Left lung (tissue), 10 donors: Measurements from ENCODE around the gene UVRAG. TPM values are rescaled to one million over a fixed set of nuclear protein-coding genes. Genes with fewer than 3 reads are reported as not detected.

Source experiments
- ATAC-seq: fragments of 200-7000 bp; cut with Tn5 transposase; one replicate; pipeline ENCODE4 v1.9.1; 2020; ENCODE audit warnings: moderate library complexity
- DNase-seq, 4 donors: peaks; one replicate each; pipeline ENCODE4 v3.0.0-alpha.2; 2013 to 2020
- H3K27ac ChIP-seq, 2 donors: fragments of 200-600 bp; sonication (generic) in 1 of 2; one replicate each; pipeline versions ENCODE4 v1.5.0 to v1.8.0; 2020 to 2021
- H3K27me3 ChIP-seq, 2 donors: fragments of 200-600 bp; sonication (generic) in 1 of 2; one replicate each; pipeline versions ENCODE4 v1.5.0 to v1.8.0; 2020 to 2021
- H3K36me3 ChIP-seq, 2 donors: fragments of 200-600 bp; sonication (generic) in 1 of 2; one replicate each; pipeline versions ENCODE4 v1.5.0 to v1.8.0; 2020 to 2021
- H3K4me1 ChIP-seq, 2 donors: fragments of 200-600 bp; one replicate each; pipeline ENCODE4 v1.8.0; 2021
- H3K4me3 ChIP-seq, 2 donors: fragments of 200-600 bp; sonication (generic) in 1 of 2; one replicate each; pipeline versions ENCODE4 v1.5.0 to v1.8.0; 2020 to 2021; ENCODE audit warnings: mild to moderate bottlenecking in 1 of 2
- H3K9me3 ChIP-seq, 2 donors: fragments of 200-600 bp; sonication (generic) in 1 of 2; one replicate each; pipeline versions ENCODE4 v1.5.0 to v1.8.0; 2020 to 2021
- intact Hi-C, 2 donors: fragments of 100-400 bp; cut with DNase I; formaldehyde crosslinking; loops; one replicate each; pipeline versions ENCODE4 v1.11.2 to v1.14.2; 2022
- polyA plus RNA-seq, 6 donors: library from polyadenylated mRNA; unstranded; fragments of 120-200 nt; gene quantifications; one replicate each; pipeline ENCODE4 v1.2.1, GENCODE V29; 2013; ENCODE audit not compliant: insufficient read length in 6 of 6
- total RNA-seq, 2 donors: library from RNA; stranded (reverse); fragmentation: NEBNext Ultra II Directional; extraction: Animal tissue kit (Norgen Biotek cat#: 25700); gene quantifications; one replicate each; pipeline ENCODE4 v1.2.1, GENCODE V29; 2021
- TF ChIP-seq, protein P1 (sequence below), 2 donors: fragments of 200-600 bp; sonication (generic) in 1 of 2; IDR thresholded peaks; one replicate each; pipeline versions ENCODE4 v1.5.0 to v1.8.0; 2021; ENCODE audit warnings: antibody characterized with exemption in 2 of 2
- donor health status: DM: no; HTN: yes; CAD: no.
- donor health status: DM: no; HTN: no; CAD: no.

Gene UVRAG
- total and polyA plus RNA-seq, 8 donors, result 19.3 to 36.0 (median 22.3) TPM

GRCh38 chr11:76103460-76103859 is 288.4 kb downstream of the UVRAG start:
- TF ChIP-seq, protein P1, sequence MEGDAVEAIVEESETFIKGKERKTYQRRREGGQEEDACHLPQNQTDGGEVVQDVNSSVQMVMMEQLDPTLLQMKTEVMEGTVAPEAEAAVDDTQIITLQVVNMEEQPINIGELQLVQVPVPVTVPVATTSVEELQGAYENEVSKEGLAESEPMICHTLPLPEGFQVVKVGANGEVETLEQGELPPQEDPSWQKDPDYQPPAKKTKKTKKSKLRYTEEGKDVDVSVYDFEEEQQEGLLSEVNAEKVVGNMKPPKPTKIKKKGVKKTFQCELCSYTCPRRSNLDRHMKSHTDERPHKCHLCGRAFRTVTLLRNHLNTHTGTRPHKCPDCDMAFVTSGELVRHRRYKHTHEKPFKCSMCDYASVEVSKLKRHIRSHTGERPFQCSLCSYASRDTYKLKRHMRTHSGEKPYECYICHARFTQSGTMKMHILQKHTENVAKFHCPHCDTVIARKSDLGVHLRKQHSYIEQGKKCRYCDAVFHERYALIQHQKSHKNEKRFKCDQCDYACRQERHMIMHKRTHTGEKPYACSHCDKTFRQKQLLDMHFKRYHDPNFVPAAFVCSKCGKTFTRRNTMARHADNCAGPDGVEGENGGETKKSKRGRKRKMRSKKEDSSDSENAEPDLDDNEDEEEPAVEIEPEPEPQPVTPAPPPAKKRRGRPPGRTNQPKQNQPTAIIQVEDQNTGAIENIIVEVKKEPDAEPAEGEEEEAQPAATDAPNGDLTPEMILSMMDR (IDR thresholded peaks at IDR 0.05), result no peak
- ATAC-seq (peak; percentile 26), DNase-seq (peak in 2 of 4 donors; percentile 85 to 86)
- Histone ChIP-seq H3K4me1 (peaks cover 0 to 5% of the 10 kb centered on the region in 2 donors), H3K27ac (no peak overlapping the region), H3K27me3 (no peaks in the 10 kb centered on the region), H3K4me3 (no peak overlapping the region), H3K9me3 (no peaks in the 10 kb centered on the region), H3K36me3 (no peaks in the 10 kb centered on the region)
- intact Hi-C loops, result no loop called here

- no peaks in the 10 kb centered on the region for H3K9me3 ChIP-seq
- H3K27ac ChIP-seq, result no peak overlapping the region
- intact Hi-C loops, result no loop called here
- H3K4me1 ChIP-seq, result peaks cover 0 to 5% of the 10 kb centered on the region in 2 donors
- no peaks in the 10 kb centered on the region for H3K27me3 ChIP-seq
- TF ChIP-seq, protein P1 (IDR thresholded peaks at IDR 0.05), result no peak
- DNase-seq (peak in 1 of 4 donors; percentile 54), ATAC-seq (no peak)
- H3K4me3 ChIP-seq, result no peak overlapping the region
- no peaks in the 10 kb centered on the region for H3K36me3 ChIP-seq
These were observed 289.3 kb downstream of the UVRAG start for GRCh38 chr11:76104285-76104684.

- Histone ChIP-seq H3K27ac (no peak overlapping the region), H3K4me3 (no peak overlapping the region), H3K4me1 (peaks cover 0 to 5% of the 10 kb centered on the region in 2 donors), H3K27me3 (no peaks in the 10 kb centered on the region), H3K9me3 (no peaks in the 10 kb centered on the region), H3K36me3 (no peaks in the 10 kb centered on the region)
- ATAC-seq (no peak), DNase-seq (no peak)
- TF ChIP-seq, protein P1 (IDR thresholded peaks at IDR 0.05), result no peak
- intact Hi-C loops, result no loop called here
These were observed 290.6 kb downstream of the UVRAG start for GRCh38 chr11:76105637-76106036.

- Histone ChIP-seq H3K27me3 (no peaks in the 10 kb centered on the region), H3K27ac (no peak overlapping the region), H3K4me3 (no peak overlapping the region), H3K9me3 (no peaks in the 10 kb centered on the region), H3K4me1 (peaks cover 0 to 3% of the 10 kb centered on the region in 2 donors), H3K36me3 (no peaks in the 10 kb centered on the region)
- TF ChIP-seq, protein P1 (IDR thresholded peaks at IDR 0.05), result no peak
- DNase-seq (no peak), ATAC-seq (no peak)
- intact Hi-C loops, result no loop called here
These were observed 293.0 kb downstream of the UVRAG start for GRCh38 chr11:76107971-76108370.

- intact Hi-C loops, result no loop called here
- no peak overlapping the region for H3K27ac ChIP-seq
- TF ChIP-seq, protein P1 (IDR thresholded peaks at IDR 0.05), result no peak
- H3K4me3 ChIP-seq, result no peak overlapping the region
- no peaks in the 10 kb centered on the region for H3K9me3 ChIP-seq
- H3K27me3 ChIP-seq, result no peaks in the 10 kb centered on the region
- H3K4me1 ChIP-seq, result peaks cover 0 to 8% of the 10 kb centered on the region in 2 donors
- no peak for ATAC-seq
- peaks cover 0 to 17% of the 10 kb centered on the region in 2 donors for H3K36me3 ChIP-seq
- DNase-seq, result no peak
These were observed 299.2 kb downstream of the UVRAG start for GRCh38 chr11:76114238-76114637.
